HEK293 (cell line): ENCODE measurements around the gene HSPA4L.

Experiments
- CTCF ChIP-seq: fragments of 450-650 bp; formaldehyde crosslinking; IDR thresholded peaks from 2 replicates; pipeline ENCODE4 v1.5.1; 2016; ENCODE audit warnings: missing biosample characterization, missing genetic modification characterization
- TF ChIP-seq, protein P1 (sequence below): fragments of 450-650 bp; formaldehyde crosslinking; IDR thresholded peaks from 2 replicates; pipeline ENCODE4 v1.5.1; 2016; ENCODE audit warnings: missing biosample characterization, missing genetic modification characterization

GRCh38 chr4:127888559-127888958 is 106.4 kb downstream of the HSPA4L start:
- no peak for TF ChIP-seq CTCF (tag by site-specific recombination)
- TF ChIP-seq, protein P1, sequence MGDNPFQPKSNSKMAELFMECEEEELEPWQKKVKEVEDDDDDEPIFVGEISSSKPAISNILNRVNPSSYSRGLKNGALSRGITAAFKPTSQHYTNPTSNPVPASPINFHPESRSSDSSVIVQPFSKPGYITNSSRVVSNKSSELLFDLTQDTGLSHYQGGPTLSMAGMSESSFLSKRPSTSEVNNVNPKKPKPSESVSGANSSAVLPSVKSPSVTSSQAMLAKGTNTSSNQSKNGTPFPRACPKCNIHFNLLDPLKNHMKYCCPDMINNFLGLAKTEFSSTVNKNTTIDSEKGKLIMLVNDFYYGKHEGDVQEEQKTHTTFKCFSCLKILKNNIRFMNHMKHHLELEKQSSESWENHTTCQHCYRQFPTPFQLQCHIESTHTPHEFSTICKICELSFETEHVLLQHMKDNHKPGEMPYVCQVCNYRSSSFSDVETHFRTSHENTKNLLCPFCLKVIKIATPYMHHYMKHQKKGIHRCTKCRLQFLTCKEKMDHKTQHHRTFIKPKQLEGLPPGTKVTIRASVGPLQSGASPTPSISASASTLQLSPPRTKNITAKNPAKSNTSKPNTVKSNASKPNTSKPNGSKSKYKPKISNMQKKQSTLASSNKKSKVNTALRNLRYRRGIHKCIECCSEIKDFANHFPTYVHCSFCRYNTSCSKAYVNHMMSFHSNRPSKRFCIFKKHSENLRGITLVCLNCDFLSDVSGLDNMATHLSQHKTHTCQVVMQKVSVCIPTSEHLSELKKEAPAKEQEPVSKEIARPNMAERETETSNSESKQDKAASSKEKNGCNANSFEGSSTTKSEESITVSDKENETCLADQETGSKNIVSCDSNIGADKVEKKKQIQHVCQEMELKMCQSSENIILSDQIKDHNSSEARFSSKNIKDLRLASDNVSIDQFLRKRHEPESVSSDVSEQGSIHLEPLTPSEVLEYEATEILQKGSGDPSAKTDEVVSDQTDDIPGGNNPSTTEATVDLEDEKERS (tag by site-specific recombination): no peak
